Muscle of leg (tissue), 11 donors: Measurements from ENCODE around the gene PPP2R3C. TPM values are rescaled to one million over a fixed set of nuclear protein-coding genes. Genes with fewer than 3 reads are reported as not detected.
"Not testable (repeated sequence)": the region's sequence is repeated elsewhere in the genome, so short reads cannot be mapped to it uniquely, and the experiment has no call there.

Experiments
- DNase-seq: peaks from one replicate; pipeline ENCODE4 v3.0.0; 2013
- H3K27ac ChIP-seq: one replicate; pipeline ENCODE4 v1.5.1; 2013; ENCODE audit warnings: mild to moderate bottlenecking, low read length, control low read depth
- H3K27me3 ChIP-seq: one replicate; pipeline ENCODE4 v1.6.1; 2013; ENCODE audit warnings: low read length; ENCODE audit not compliant: control insufficient read depth, insufficient read depth
- H3K36me3 ChIP-seq: one replicate; pipeline ENCODE4 v1.6.1; 2013; ENCODE audit warnings: low read length; ENCODE audit not compliant: control insufficient read depth, insufficient read depth
- H3K4me1 ChIP-seq: one replicate; pipeline ENCODE4 v1.6.1; 2013; ENCODE audit warnings: low read length; ENCODE audit not compliant: control insufficient read depth, insufficient read depth
- H3K4me3 ChIP-seq: one replicate; pipeline ENCODE4 v1.5.1; 2013; ENCODE audit warnings: low read length, control low read depth
- H3K9me3 ChIP-seq: replicated peaks from 2 replicates; pipeline ENCODE4 v1.6.1; 2013; ENCODE audit warnings: low read depth, low read length; ENCODE audit not compliant: control insufficient read depth
- WGBS: methylation state at CpG from one replicate; pipeline ENCODE4 v1.1.5; 2013; ENCODE audit warnings: missing lambda C conversion rate; ENCODE audit not compliant: insufficient coverage; 5-methylcytosine and 5-hydroxymethylcytosine counted together
- polyA plus RNA-seq, 8 donors: library from polyadenylated mRNA; unstranded; fragments of 120-200 nt; gene quantifications; one replicate each; pipeline versions ENCODE4 v1.2.1 to v1.2.3, GENCODE V29; 2013; ENCODE audit warnings: inconsistent platforms in 1 of 8, low replicate concordance in 1 of 8; ENCODE audit not compliant: insufficient read length in 8 of 8, insufficient read depth in 1 of 8
- total RNA-seq: library from RNA; stranded (reverse); fragments of 120-200 nt; gene quantifications from one replicate; pipeline ENCODE4 v1.2.4, GENCODE V29; 2013

The PPP2R3C gene
- total and polyA plus RNA-seq, 9 donors, result 34.2 to 51.7 (median 42.1) TPM

DNA sequence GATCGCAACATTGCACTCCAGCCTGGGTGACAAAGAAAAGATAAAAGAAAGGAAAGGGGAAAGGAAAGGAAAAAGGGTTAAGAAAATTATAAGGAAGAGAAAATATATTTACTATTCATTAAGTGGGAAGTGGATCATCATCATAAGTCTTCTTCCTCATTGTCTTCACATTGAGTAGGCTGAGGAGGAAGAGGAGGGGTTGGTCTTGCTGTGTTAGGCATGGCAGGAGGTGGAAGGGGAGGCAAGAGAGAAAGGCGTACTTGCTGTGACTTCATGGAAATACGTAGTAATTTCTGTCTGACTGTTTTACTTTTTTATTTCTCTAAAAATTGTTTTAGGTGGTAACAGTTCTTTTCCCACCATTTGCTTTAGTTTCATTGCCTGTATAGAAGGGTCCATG is 49.6 kb downstream of the PPP2R3C start:
- Histone ChIP-seq H3K4me3 (no peak overlapping the region), H3K27me3 (no peaks in the 10 kb centered on the region), H3K9me3 (peaks cover 4% of the 10 kb centered on the region), H3K27ac (no peak overlapping the region), H3K36me3 (peaks cover 19% of the 10 kb centered on the region), H3K4me1 (no peaks in the 10 kb centered on the region)
- 100% methylated on average over 1 of the region's 3 CpGs for WGBS
- no peak for DNase-seq

DNA sequence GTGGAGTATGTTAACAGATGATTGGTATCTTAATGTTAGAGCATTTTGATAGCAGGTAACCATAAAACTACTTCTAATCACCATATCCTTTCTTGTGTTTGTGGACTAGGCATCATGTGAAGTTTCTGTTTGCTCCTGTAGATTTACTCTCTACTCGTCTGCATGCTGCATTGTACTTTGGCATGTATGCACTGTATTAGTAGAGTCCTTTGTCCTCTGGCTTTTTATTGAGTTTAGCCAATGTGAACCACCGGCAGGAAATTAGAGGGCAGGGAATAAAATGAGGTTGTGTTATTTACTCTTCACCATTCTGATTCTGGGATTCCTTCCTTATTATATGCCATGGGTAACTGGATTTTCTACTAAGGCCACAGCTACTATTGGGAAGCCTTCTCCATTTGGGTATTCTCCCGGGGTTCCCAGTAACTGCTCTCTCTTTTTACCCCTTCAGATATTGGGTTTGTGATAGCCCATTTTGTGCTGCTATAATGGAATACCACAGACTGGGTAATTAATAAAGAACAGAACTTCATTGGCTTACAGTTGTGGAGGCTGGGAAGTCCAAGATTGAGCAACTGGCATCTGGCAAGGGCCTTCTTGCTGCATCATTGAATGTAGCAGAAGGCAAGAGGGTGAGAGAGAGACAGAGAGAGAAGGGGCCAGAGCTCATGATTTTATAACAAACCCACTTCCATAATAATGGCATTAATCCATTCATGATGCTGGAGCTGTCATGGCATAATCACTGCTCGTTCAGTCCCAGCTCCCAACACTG is 53.4 kb downstream of the PPP2R3C start:
- peaks cover 4% of the 10 kb centered on the region for H3K9me3 ChIP-seq
- no peaks in the 10 kb centered on the region for H3K4me1 ChIP-seq
- no peaks in the 10 kb centered on the region for H3K27me3 ChIP-seq
- peaks cover 14% of the 10 kb centered on the region for H3K36me3 ChIP-seq
- no peak overlapping the region for H3K27ac ChIP-seq
- H3K4me3 ChIP-seq, result no peak overlapping the region
- no CpG with 5 or more reads among the region's 4 CpGs for WGBS
- DNase-seq, result no peak

DNA sequence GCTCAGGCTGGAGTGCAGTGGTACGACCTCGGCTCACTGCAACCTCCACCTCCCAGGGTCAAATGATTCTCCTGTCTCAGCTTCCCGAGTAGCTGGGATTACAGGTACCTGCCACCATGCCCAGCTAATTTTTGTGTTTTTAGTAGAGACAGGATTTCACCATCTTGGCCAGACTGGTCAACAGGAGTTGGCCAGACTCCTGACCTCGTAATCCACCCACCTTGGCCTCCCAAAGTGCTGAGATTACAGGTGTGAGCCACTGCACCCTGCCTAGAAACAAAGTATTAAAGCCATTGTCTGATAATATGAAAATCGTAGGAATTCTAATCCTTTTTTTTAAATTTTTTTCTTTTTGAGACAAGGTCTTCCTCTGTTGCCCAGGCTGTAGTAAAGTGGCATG is 56.1 kb downstream of the PPP2R3C start:
- H3K4me1 ChIP-seq, H3K27me3 ChIP-seq, H3K9me3 ChIP-seq, H3K27ac ChIP-seq, H3K4me3 ChIP-seq, DNase-seq: not testable (repeated sequence)
- no CpG with 5 or more reads among the region's 5 CpGs for WGBS
- peaks cover 19% of the 10 kb centered on the region for H3K36me3 ChIP-seq

DNA sequence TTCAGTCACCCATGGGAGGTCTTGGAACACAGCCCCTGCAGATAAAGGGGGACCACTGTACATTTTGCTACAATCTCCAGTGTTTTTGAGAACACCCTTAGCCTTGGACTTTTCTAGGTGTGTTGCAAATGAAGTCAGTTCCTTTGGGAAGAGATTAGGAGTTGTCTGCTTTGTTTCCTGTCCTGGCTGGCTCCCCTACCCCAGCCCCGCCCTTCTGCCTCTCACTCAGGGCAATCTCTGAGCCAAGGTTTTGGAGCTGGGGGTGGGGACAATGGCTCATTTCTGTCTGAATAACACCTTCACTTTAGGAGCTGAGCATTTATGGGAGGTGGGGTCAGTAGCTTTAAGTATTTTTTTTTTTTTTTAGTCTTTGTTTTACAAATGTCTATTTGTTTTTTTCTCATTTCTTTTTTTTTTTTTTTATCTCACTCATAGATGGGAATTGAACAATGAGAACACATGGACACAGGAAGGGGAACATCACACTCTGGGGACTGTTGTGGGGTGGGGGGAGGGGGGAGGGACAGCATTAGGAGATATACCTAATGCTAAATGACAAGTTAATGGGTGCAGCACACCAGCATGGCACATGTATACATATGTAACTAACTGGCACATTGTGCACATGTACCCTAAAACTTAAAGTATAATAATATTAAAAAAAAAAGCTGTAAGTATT is 60.5 kb downstream of the PPP2R3C start:
- H3K4me3 ChIP-seq, H3K4me1 ChIP-seq, H3K27me3 ChIP-seq, H3K9me3 ChIP-seq, DNase-seq, H3K27ac ChIP-seq: not testable (repeated sequence)
- WGBS, result no CpG with 5 or more reads among the region's 1 CpG
- peaks cover 22% of the 10 kb centered on the region for H3K36me3 ChIP-seq

DNA sequence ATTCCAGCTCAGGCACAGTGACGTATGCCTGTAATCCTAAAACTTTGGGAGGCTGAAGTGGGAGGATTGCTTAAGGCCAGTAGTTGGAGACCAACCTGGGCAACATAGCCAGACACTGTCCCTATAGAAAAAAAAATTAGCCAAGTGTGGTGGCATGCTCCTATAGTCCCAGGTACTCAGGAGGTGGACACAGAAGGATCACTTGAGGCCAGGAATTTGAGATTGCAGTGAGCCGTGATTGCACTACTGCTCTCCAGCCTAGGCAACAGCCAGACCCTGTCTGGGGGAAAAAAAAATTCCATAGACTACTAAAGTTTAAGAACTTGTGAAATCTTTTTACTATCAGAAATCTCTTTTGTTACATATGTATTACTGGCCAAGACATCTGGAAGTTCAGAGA is 69.2 kb downstream of the PPP2R3C start:
- Histone ChIP-seq H3K9me3 (no peaks in the 10 kb centered on the region), H3K4me1 (no peaks in the 10 kb centered on the region), H3K36me3 (peaks cover 3% of the 10 kb centered on the region), H3K27ac (no peak overlapping the region), H3K4me3 (no peak overlapping the region), H3K27me3 (no peaks in the 10 kb centered on the region)
- no peak for DNase-seq
- WGBS, result 90% methylated on average over 2 of the region's 2 CpGs

DNA sequence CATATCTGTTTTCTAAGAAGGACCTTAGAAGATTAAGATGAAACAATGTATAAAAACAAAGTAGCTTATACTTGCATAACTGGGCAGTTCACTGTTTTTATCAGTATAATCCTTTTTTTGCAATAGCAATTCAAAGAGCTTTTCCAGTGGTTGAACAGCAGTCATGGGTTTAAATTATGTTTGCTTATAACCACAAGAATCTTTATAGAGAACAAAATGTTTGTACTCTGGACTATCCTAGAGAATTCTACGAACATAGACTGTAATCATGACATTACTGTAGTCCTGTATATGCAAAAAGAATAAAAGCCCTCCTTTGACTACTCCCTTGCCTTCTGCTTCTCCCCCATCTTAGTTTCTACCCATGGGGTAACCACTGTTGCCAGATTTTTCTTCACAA is 70.0 kb downstream of the PPP2R3C start:
- peaks cover 3% of the 10 kb centered on the region for H3K36me3 ChIP-seq
- no peak overlapping the region for H3K27ac ChIP-seq
- no peak for DNase-seq
- H3K4me3 ChIP-seq, result no peak overlapping the region
- H3K4me1 ChIP-seq, result peaks cover 4% of the 10 kb centered on the region
- H3K9me3 ChIP-seq, result no peaks in the 10 kb centered on the region
- no CpG with 5 or more reads among the region's 1 CpG for WGBS
- H3K27me3 ChIP-seq, result no peaks in the 10 kb centered on the region

DNA sequence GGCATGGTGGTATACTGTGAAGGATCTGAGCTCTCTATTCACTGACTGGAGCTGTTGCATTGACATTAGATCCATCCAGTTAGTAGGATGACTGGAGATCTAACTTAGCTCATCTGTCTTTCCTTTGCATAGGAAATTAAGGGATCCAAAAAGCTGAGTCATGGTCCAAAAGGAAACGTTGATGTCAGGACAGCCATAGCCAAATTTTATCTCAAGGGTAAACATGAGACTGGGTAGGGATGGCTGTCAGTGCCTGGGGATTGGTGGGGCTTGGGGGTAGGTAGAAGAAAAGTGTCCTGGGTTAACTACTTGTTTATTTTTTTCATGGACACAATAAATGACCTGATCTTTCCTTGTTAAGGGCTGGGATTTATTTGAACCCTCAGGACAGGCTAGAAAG is 71.1 kb downstream of the PPP2R3C start:
- 0% methylated on average over 1 of the region's 1 CpG for WGBS
- Histone ChIP-seq H3K36me3 (peaks cover 3% of the 10 kb centered on the region), H3K4me3 (no peak overlapping the region), H3K4me1 (peaks cover 6% of the 10 kb centered on the region), H3K27ac (no peak overlapping the region), H3K9me3 (no peaks in the 10 kb centered on the region), H3K27me3 (no peaks in the 10 kb centered on the region)
- DNase-seq, result no peak

DNA sequence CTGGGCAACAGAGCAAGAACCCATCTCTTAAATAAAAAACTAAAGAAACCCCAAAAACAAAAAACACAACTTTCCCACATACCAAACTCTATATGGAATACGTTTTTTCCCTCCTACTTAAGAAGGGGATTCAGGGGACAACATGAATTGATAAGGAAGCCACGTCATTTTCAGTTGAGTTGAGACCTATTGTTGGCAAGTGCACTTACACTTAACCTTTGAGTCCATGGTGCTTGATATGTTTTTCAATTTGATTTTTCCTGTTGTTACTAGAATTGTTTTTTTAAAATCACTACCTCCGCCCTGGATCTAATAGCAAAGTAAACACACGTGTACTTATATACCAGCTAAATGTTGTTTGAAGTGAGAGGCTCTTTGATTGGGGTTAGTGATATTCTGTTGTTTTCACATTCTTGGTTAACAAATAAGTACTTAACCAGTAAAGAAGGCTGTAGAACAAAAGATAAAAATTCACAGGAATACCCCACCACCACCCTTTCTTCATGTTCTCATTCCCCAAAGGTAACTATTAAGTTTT is 73.7 kb downstream of the PPP2R3C start:
- no CpG with 5 or more reads among the region's 4 CpGs for WGBS
- Histone ChIP-seq H3K4me3 (no peak overlapping the region), H3K27me3 (no peaks in the 10 kb centered on the region), H3K4me1 (peaks cover 6% of the 10 kb centered on the region), H3K9me3 (no peaks in the 10 kb centered on the region), H3K36me3 (peaks cover 3% of the 10 kb centered on the region), H3K27ac (no peak overlapping the region)
- no peak for DNase-seq

DNA sequence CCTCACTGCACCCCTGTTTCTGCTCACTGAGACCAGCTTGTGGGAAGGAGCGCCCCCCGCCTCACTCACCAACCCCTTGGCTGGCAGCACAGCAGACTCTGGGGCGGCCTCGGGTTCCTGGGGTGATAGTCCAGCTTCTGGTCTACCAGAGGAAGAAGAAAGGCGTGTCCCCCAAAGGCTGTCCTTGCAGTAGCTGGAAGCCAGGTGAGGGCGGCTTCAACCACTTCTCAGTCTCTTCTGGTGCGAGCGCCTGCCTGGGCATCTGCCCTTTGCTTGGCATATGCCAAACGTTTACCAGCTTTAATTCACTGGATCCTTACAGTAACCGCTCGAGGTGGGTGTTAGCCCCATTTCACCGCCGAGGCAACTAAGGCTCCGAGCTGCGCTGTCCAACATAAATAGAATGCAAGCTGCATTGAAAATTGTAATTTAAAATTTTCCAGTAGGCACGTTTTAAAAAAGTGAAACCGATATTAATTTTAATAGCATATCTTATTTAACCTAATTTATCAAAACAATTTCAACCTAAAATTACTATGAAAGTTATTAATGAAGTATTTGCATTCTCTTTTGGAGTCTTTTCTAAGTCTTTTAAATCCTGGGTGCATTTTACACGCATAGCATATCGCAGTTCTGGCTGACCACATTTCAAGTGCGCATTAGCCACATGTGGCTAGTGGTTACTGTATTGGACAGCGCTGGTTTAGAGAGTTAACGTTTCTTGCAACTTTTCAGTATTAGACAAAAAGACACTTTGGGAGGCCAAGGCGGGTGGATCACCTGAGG is 74.8 kb downstream of the PPP2R3C start:
- Histone ChIP-seq H3K4me1 (peaks cover 6% of the 10 kb centered on the region), H3K9me3 (no peaks in the 10 kb centered on the region), H3K36me3 (peaks cover 3% of the 10 kb centered on the region), H3K4me3 (peak overlapping the region; percentile 79), H3K27ac (peak overlapping the region; percentile 96), H3K27me3 (no peaks in the 10 kb centered on the region)
- DNase-seq, result no peak
- 51% methylated on average over 9 of the region's 23 CpGs for WGBS
